Measurements from ENCODE around the gene ATF6B. TPM values are rescaled to one million over a fixed set of nuclear protein-coding genes. Genes with fewer than 3 reads are reported as not detected.

Gene ATF6B
- total and polyA plus RNA-seq, 2 of the 8 experiments (the other 6 are each of a cell fraction or from before 2014, with no cell fraction given): 38.1 to 42.2 TPM

- H3K23me2 ChIP-seq (ENCODE audit: low read depth, low read length): no peaks in the 10 kb centered on the region; the same call in 1 of the 2 replicates
- no peak overlapping the region for H2BK12ac ChIP-seq (ENCODE audit: low read depth, low read length)
- H4K20me1 ChIP-seq (replicated peaks in 1 of 2; ENCODE audit: control insufficient read depth in 1 of 2, insufficient read depth in 2 of 2, low read length in 2 of 2): no peaks in the 10 kb centered on the region
- H2AK5ac ChIP-seq (ENCODE audit: low read depth, low read length): no peak overlapping the region
- no peak overlapping the region for H3K56ac ChIP-seq (replicated peaks; ENCODE audit: insufficient read length, low read depth, low read length)
- H2BK120ac ChIP-seq (replicated peaks; ENCODE audit: low read depth, low read length): no peak overlapping the region
- no peaks in the 10 kb centered on the region for H3K9me3 ChIP-seq (ENCODE audit: insufficient read depth in 2 of 2, low read depth in 1 of 2, low read length in 1 of 2)
- H4K8ac ChIP-seq (ENCODE audit: extremely low read depth, insufficient read depth, low read length): no peak overlapping the region
- H3K18ac ChIP-seq (ENCODE audit: extremely low read depth, low read length): no peak overlapping the region
- POLR2A ChIA-PET (ENCODE audit: partially characterized antibody): no interaction called here
- no peak overlapping the region for H2AFZ ChIP-seq (ENCODE audit: low read length)
- no peaks in the 10 kb centered on the region for H3K36me3 ChIP-seq (ENCODE audit: control insufficient read depth in 2 of 4, insufficient read depth in 4 of 4, low read length in 3 of 4)
- H3K79me2 ChIP-seq (ENCODE audit: control insufficient read depth in 1 of 2, insufficient read depth in 2 of 2, low read length in 2 of 2): no peaks in the 10 kb centered on the region
- H4K91ac ChIP-seq (replicated peaks; ENCODE audit: insufficient read length, low read length): no peak overlapping the region
- no peak for DNase-seq (ENCODE audit: low read depth in 1 of 2, low spot score in 2 of 2)
- H3K9ac ChIP-seq (replicated peaks in 1 of 4; ENCODE audit: extremely low read depth in 1 of 4, low read depth in 3 of 4, low read length in 3 of 4): no peak overlapping the region
- no peaks in the 10 kb centered on the region for H3K27me3 ChIP-seq (replicated peaks in 1 of 4; ENCODE audit: control insufficient read depth in 3 of 4, extremely low read depth in 1 of 4, insufficient read depth in 3 of 4, low read length in 3 of 4)
- no peak overlapping the region for H3K4me2 ChIP-seq (ENCODE audit: insufficient read depth in 1 of 2, low read depth in 2 of 2, low read length in 2 of 2)
- no peak overlapping the region for H3K4me3 ChIP-seq (ENCODE audit: extremely low read depth in 1 of 4, insufficient read depth in 2 of 4, low read depth in 3 of 4, low read length in 4 of 4)
- no peak overlapping the region for H3K14ac ChIP-seq (ENCODE audit: insufficient read length)
- H3K79me1 ChIP-seq (ENCODE audit: low read depth, low read length): no peaks in the 10 kb centered on the region; the same call in 1 of the 2 replicates
- H2BK15ac ChIP-seq (ENCODE audit: low read length): no peak overlapping the region
- H2BK20ac ChIP-seq (ENCODE audit: low read length): no peak overlapping the region
- H2BK5ac ChIP-seq (ENCODE audit: low read depth, low read length): no peak overlapping the region
- FAIRE-seq: no peak
- H3K4ac ChIP-seq (replicated peaks; ENCODE audit: insufficient read length, low read depth, low read length): no peak overlapping the region
- H3K23ac ChIP-seq (ENCODE audit: insufficient read length): no peak overlapping the region
- no peak overlapping the region for H4K5ac ChIP-seq (ENCODE audit: insufficient read length, low read depth, low read length)
- H3K27ac ChIP-seq (ENCODE audit: low read depth, low read length): no peak overlapping the region
- no peak for TF ChIP-seq MAFK (IDR thresholded peaks at IDR 0.05; ENCODE audit: low read depth, low read length)
- H3K4me1 ChIP-seq (replicated peaks in 1 of 4; ENCODE audit: control insufficient read depth in 3 of 4, insufficient read depth in 4 of 4, low read length in 3 of 4): no peaks in the 10 kb centered on the region; a peak in 1 of 7 replicates
- CTCF ChIA-PET (ENCODE audit: partially characterized antibody): interaction anchor here (1.1 to 4.1 kb wide), 2 partner anchors 30 to 32 kb away, joined by 3 to 28 read pairs; partner anchors contain the start of gene TNXB
- WGBS, 2 experiments (ENCODE audit: extremely low coverage in 1 of 2, insufficient coverage in 1 of 2, insufficient read length in 1 of 2, insufficient replicate concordance in 2 of 2, low coverage in 1 of 2, low lambda C conversion rate in 2 of 2, missing lambda C conversion rate in 1 of 2): 79% methylated on average over 6 of the region's 7 CpGs; no CpG with 5 or more reads in 1 of the 2 experiments
These were observed 48.3 kb downstream of the ATF6B start for GRCh38 chr6:32079566-32080290.

Measured in H1 (cell line).